ENCODE results near the gene KIF3B. TPM values are rescaled to one million over a fixed set of nuclear protein-coding genes. Genes with fewer than 3 reads are reported as not detected.

KIF3B gene
- total RNA-seq (2014; rRNA removed; shearing (Covaris generic); ENCODE audit: low replicate concordance) = 15.7 and 17.9 TPM in 2 replicates

- peaks cover 5% of the 10 kb centered on the region; the same call in 1 of the 2 replicates for H4K20me1 ChIP-seq (ENCODE audit: insufficient read depth, low read depth, low read length)
- peak; percentile 96 for DNase-seq
- 0 out of 2 replicates have a peak, but pooled peaks cover 7% of the 10 kb centered on the region for H3K36me3 ChIP-seq (ENCODE audit: insufficient read depth, low read length)
- peak within 1 kb of the TSS; percentile 95 for H3K9ac ChIP-seq (ENCODE audit: low read length)
- H3K4me3 ChIP-seq (ENCODE audit: low read length) = peak within 1 kb of the TSS; percentile 94
- H3K27me3 ChIP-seq (ENCODE audit: low read length) = no peaks in the 10 kb centered on the region
- peak within 1 kb of the TSS; percentile 82 for H3K4me2 ChIP-seq (ENCODE audit: low read depth, low read length, poor library complexity, severe bottlenecking)
- peak within 1 kb of the TSS; percentile 81 for H3K27ac ChIP-seq (ENCODE audit: low read length)
- no peaks in the 10 kb centered on the region for H3K9me3 ChIP-seq (ENCODE audit: low read length)
- H3K79me2 ChIP-seq (ENCODE audit: low read length) = peaks cover 48% of the 10 kb centered on the region
- peaks cover 46% of the 10 kb centered on the region for H3K4me1 ChIP-seq (ENCODE audit: low read length)
- H3K9me2 ChIP-seq (replicated peaks; ENCODE audit: insufficient read depth, low read length) = no peaks in the 10 kb centered on the region
- peak within 1 kb of the TSS; percentile 86 for H2AFZ ChIP-seq (ENCODE audit: low read length)
Observed at GRCh38 chr20:32277361-32278198, at the start of gene KIF3B. Gene KIF3B (plus strand): TSS chr20:32277651. CDS start chr20:32309778, 32,127 bp downstream.

- Histone ChIP-seq H3K27me3 (ENCODE audit: low read length) (no peaks in the 10 kb centered on the region), H3K36me3 (ENCODE audit: insufficient read depth, low read length) (peaks cover 45% of the 10 kb centered on the region), H3K27ac (ENCODE audit: low read length) (no peak overlapping the region), H2AFZ (ENCODE audit: low read length) (no peak overlapping the region), H4K20me1 (ENCODE audit: insufficient read depth, low read depth, low read length) (no peaks in the 10 kb centered on the region), H3K4me3 (ENCODE audit: low read length) (no peak overlapping the region), H3K4me1 (ENCODE audit: low read length) (no peaks in the 10 kb centered on the region), H3K9me3 (ENCODE audit: low read length) (no peaks in the 10 kb centered on the region), H3K9me2 (replicated peaks; ENCODE audit: insufficient read depth, low read length) (no peaks in the 10 kb centered on the region), H3K4me2 (ENCODE audit: low read depth, low read length, poor library complexity, severe bottlenecking) (no peak overlapping the region), H3K79me2 (ENCODE audit: low read length) (no peaks in the 10 kb centered on the region), H3K9ac (ENCODE audit: low read length) (no peak overlapping the region)
- no peak for DNase-seq
Observed at GRCh38 chr20:32227744-32228688, 49.4 kb upstream of the KIF3B start.

GRCh38 chr20:32229251-32229747 lies 48.2 kb upstream of the KIF3B start:
- Histone ChIP-seq H4K20me1 (ENCODE audit: insufficient read depth, low read depth, low read length) (0 out of 2 replicates have a peak, but pooled peaks cover 2% of the 10 kb centered on the region), H3K36me3 (ENCODE audit: insufficient read depth, low read length) (peaks cover 43% of the 10 kb centered on the region), H3K4me1 (ENCODE audit: low read length) (no peaks in the 10 kb centered on the region), H3K9ac (ENCODE audit: low read length) (no peak overlapping the region), H2AFZ (ENCODE audit: low read length) (no peak overlapping the region), H3K79me2 (ENCODE audit: low read length) (no peaks in the 10 kb centered on the region), H3K9me3 (ENCODE audit: low read length) (no peaks in the 10 kb centered on the region), H3K27ac (ENCODE audit: low read length) (no peak overlapping the region), H3K9me2 (replicated peaks; ENCODE audit: insufficient read depth, low read length) (no peaks in the 10 kb centered on the region), H3K27me3 (ENCODE audit: low read length) (no peaks in the 10 kb centered on the region), H3K4me3 (ENCODE audit: low read length) (no peak overlapping the region), H3K4me2 (ENCODE audit: low read depth, low read length, poor library complexity, severe bottlenecking) (no peak overlapping the region)
- DNase-seq = no peak

- Histone ChIP-seq H2AFZ (ENCODE audit: low read length) (no peak overlapping the region), H3K27ac (ENCODE audit: low read length) (no peak overlapping the region), H3K27me3 (ENCODE audit: low read length) (no peaks in the 10 kb centered on the region), H3K4me3 (ENCODE audit: low read length) (no peak overlapping the region), H3K9me2 (replicated peaks; ENCODE audit: insufficient read depth, low read length) (no peaks in the 10 kb centered on the region), H3K9ac (ENCODE audit: low read length) (no peak overlapping the region), H3K9me3 (ENCODE audit: low read length) (no peaks in the 10 kb centered on the region), H3K4me2 (ENCODE audit: low read depth, low read length, poor library complexity, severe bottlenecking) (no peak overlapping the region), H3K79me2 (ENCODE audit: low read length) (no peaks in the 10 kb centered on the region), H4K20me1 (ENCODE audit: insufficient read depth, low read depth, low read length) (0 out of 2 replicates have a peak, but pooled peaks cover 4% of the 10 kb centered on the region), H3K4me1 (ENCODE audit: low read length) (no peaks in the 10 kb centered on the region), H3K36me3 (ENCODE audit: insufficient read depth, low read length) (peaks cover 42% of the 10 kb centered on the region)
- DNase-seq = no peak
Observed at GRCh38 chr20:32230707-32231106, 46.7 kb upstream of the KIF3B start.

GRCh38 chr20:32231245-32231644 lies 46.2 kb upstream of the KIF3B start:
- H3K9me3 ChIP-seq (ENCODE audit: low read length) = no peaks in the 10 kb centered on the region
- no peak overlapping the region for H3K4me3 ChIP-seq (ENCODE audit: low read length)
- no peaks in the 10 kb centered on the region for H3K9me2 ChIP-seq (replicated peaks; ENCODE audit: insufficient read depth, low read length)
- H3K79me2 ChIP-seq (ENCODE audit: low read length) = no peaks in the 10 kb centered on the region
- H3K9ac ChIP-seq (ENCODE audit: low read length) = no peak overlapping the region
- H3K4me1 ChIP-seq (ENCODE audit: low read length) = no peaks in the 10 kb centered on the region
- DNase-seq = no peak
- peaks cover 42% of the 10 kb centered on the region for H3K36me3 ChIP-seq (ENCODE audit: insufficient read depth, low read length)
- no peak overlapping the region for H3K4me2 ChIP-seq (ENCODE audit: low read depth, low read length, poor library complexity, severe bottlenecking)
- 0 out of 2 replicates have a peak, but pooled peaks cover 4% of the 10 kb centered on the region for H4K20me1 ChIP-seq (ENCODE audit: insufficient read depth, low read depth, low read length)
- no peak overlapping the region for H3K27ac ChIP-seq (ENCODE audit: low read length)
- H3K27me3 ChIP-seq (ENCODE audit: low read length) = no peaks in the 10 kb centered on the region
- H2AFZ ChIP-seq (ENCODE audit: low read length) = no peak overlapping the region

- no peak overlapping the region for H2AFZ ChIP-seq (ENCODE audit: low read length)
- DNase-seq = no peak
Observed at GRCh38 chr20:32231847-32232246, 45.6 kb upstream of the KIF3B start.

DNA sequence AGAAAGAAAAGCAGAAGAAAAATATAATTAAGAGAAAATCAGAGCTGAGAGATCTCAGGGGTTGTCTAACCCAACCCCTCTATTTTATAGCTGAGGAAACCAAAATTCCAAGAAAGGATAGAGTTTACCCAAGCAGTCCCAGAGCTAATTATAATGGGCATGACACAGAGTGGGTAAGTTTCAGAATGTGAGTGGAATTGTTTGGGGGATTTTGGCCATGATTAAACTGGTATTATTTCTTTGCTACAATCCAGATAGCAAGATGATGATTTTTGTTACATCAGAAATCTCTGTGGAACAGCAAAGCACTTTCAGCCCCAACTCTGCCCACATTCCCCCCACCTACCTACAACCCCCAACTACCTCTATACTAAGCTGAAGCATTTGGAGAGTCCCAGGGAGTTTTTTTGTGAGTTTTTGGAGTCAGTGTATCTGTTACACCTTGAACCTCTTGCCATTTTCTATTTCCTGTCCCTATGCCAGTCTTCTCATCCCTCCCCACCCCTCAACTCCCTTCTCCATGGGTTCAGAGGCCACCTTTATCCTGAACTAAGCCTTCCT lies 45.0 kb upstream of the KIF3B start:
- no peak overlapping the region for H3K4me2 ChIP-seq (ENCODE audit: low read depth, low read length, poor library complexity, severe bottlenecking)
- H3K36me3 ChIP-seq (ENCODE audit: insufficient read depth, low read length) = peaks cover 48% of the 10 kb centered on the region

More at GRCh38 chr20:32231847-32232246, 45.6 kb upstream of the KIF3B start:
- Histone ChIP-seq H3K9me2 (replicated peaks; ENCODE audit: insufficient read depth, low read length) (no peaks in the 10 kb centered on the region), H3K27ac (ENCODE audit: low read length) (no peak overlapping the region), H4K20me1 (ENCODE audit: insufficient read depth, low read depth, low read length) (0 out of 2 replicates have a peak, but pooled peaks cover 4% of the 10 kb centered on the region), H3K79me2 (ENCODE audit: low read length) (no peaks in the 10 kb centered on the region), H3K4me1 (ENCODE audit: low read length) (no peaks in the 10 kb centered on the region), H3K27me3 (ENCODE audit: low read length) (no peaks in the 10 kb centered on the region), H3K9ac (ENCODE audit: low read length) (no peak overlapping the region), H3K9me3 (ENCODE audit: low read length) (no peaks in the 10 kb centered on the region), H3K36me3 (ENCODE audit: insufficient read depth, low read length) (peaks cover 46% of the 10 kb centered on the region), H3K4me2 (ENCODE audit: low read depth, low read length, poor library complexity, severe bottlenecking) (no peak overlapping the region), H3K4me3 (ENCODE audit: low read length) (no peak overlapping the region)

More for the DNA sequence above, 45.0 kb upstream of the KIF3B start:
- no peaks in the 10 kb centered on the region for H3K9me2 ChIP-seq (replicated peaks; ENCODE audit: insufficient read depth, low read length)
- no peak overlapping the region for H3K27ac ChIP-seq (ENCODE audit: low read length)
- H4K20me1 ChIP-seq (ENCODE audit: insufficient read depth, low read depth, low read length) = 0 out of 2 replicates have a peak, but pooled peaks cover 4% of the 10 kb centered on the region
- no peak overlapping the region for H3K9ac ChIP-seq (ENCODE audit: low read length)
- DNase-seq = no peak
- H3K9me3 ChIP-seq (ENCODE audit: low read length) = no peaks in the 10 kb centered on the region
- no peak overlapping the region for H2AFZ ChIP-seq (ENCODE audit: low read length)
- no peak overlapping the region for H3K4me3 ChIP-seq (ENCODE audit: low read length)
- no peaks in the 10 kb centered on the region for H3K79me2 ChIP-seq (ENCODE audit: low read length)
- no peaks in the 10 kb centered on the region for H3K27me3 ChIP-seq (ENCODE audit: low read length)
- no peaks in the 10 kb centered on the region for H3K4me1 ChIP-seq (ENCODE audit: low read length)

Data from Karpas-422 (cell line).